Right lobe of liver (tissue), 4 donors: ENCODE results near the gene NIT1.

Source experiments
- CTCF ChIP-seq, 4 donors: fragments of 200-600 bp in 3 of 4; fragments of 450-650 bp in 1 of 4; IDR thresholded peaks; one replicate each; pipeline versions ENCODE4 v1.5.1 to v1.8.0; 2016 to 2022; ENCODE audit warnings: antibody characterized with exemption in 4 of 4, mild to moderate bottlenecking in 2 of 4
- POLR2A ChIP-seq: fragments of 450-650 bp; IDR thresholded peaks from one replicate; pipeline ENCODE4 v1.6.1; 2017; ENCODE audit warnings: antibody characterized with exemption, mild to moderate bottlenecking
- donor health status: DM: no; HTN: no; CAD: no.
- donor health status: DM: no; HTN: no; CAD: no.
- donor health status: DM: no; HTN: yes; CAD: no.

GRCh38 chr1:161164901-161165610 lies 47.2 kb downstream of the NIT1 start:
- TF ChIP-seq CTCF (IDR thresholded peaks at IDR 0.05) (no peak), POLR2A (no peak)
